B cell (primary cell): ENCODE data around the gene WAC. TPM values are rescaled to one million over a fixed set of nuclear protein-coding genes. Genes with fewer than 3 reads are reported as not detected.

Experiments used
- ATAC-seq: fragments of 200-7000 bp; cut with Tn5 transposase; one replicate; pipeline ENCODE4 v1.10.0; 2021; ENCODE audit warnings: low read depth, mild to moderate bottlenecking, moderate number of reproducible peaks, moderate library complexity
- CTCF ChIA-PET: fragments of 350-600 bp; sonication (Branson Sonifier 250); formaldehyde crosslinking; loops from one replicate; lab custom pipeline; 2021; ENCODE audit warnings: antibody characterized with exemption, inconsistent platforms; lab: Charles Lee
- POLR2A ChIA-PET: fragments of 350-600 bp; sonication (Branson Sonifier 250); formaldehyde crosslinking; loops from one replicate; lab custom pipeline; 2021; ENCODE audit warnings: antibody characterized with exemption; lab: Charles Lee
- DNase-seq: peaks from one replicate; pipeline ENCODE4 v3.0.0; 2013
- H2AFZ ChIP-seq: 2 replicates; pipeline ENCODE4 v1.6.1; 2012; ENCODE audit warnings: mild to moderate bottlenecking, low read depth, low read length; ENCODE audit not compliant: insufficient read depth, poor library complexity, severe bottlenecking
- H3K27ac ChIP-seq, 2 donors: 1 replicate in 1 of 2; 2 replicates in 1 of 2; pipeline ENCODE4 v1.5.1; 2012 to 2013; ENCODE audit warnings: low read length in 2 of 2, mild to moderate bottlenecking in 2 of 2, moderate library complexity in 1 of 2
- H3K27me3 ChIP-seq, 4 experiments: fragments of 200-600 bp in 1 of 4; sonication (generic) in 1 of 4; replicated peaks in 1 of 4; 1 replicate in 2 of 4; 2 replicates in 2 of 4; pipeline versions ENCODE4 v1.6.1 to v1.7.0; 2013 to 2016; ENCODE audit warnings: low read length in 3 of 4, mild to moderate bottlenecking in 2 of 4, mixed read lengths in 1 of 4, moderate library complexity in 1 of 4; ENCODE audit not compliant: insufficient read depth in 4 of 4, control insufficient read depth in 3 of 4; ENCODE audit errors: control extremely low read depth in 1 of 4
- H3K36me3 ChIP-seq, 2 experiments: replicated peaks in 1 of 2; 1 replicate in 1 of 2; 2 replicates in 1 of 2; pipeline versions ENCODE4 v1.6.1 to v1.7.1; 2013; ENCODE audit warnings: low read length in 1 of 2; ENCODE audit not compliant: insufficient read depth in 2 of 2, control insufficient read depth in 1 of 2; ENCODE audit errors: control extremely low read depth in 1 of 2, extremely low read depth in 1 of 2
- H3K4me1 ChIP-seq, 2 donors: fragments of 200-600 bp in 1 of 2; sonication (generic) in 1 of 2; 1 replicate in 1 of 2; 2 replicates in 1 of 2; pipeline versions ENCODE4 v1.5.1 to v1.6.1; 2013 to 2017; ENCODE audit warnings: low read length in 2 of 2; ENCODE audit not compliant: control insufficient read depth in 2 of 2, insufficient read depth in 2 of 2
- H3K4me2 ChIP-seq: replicated peaks from 2 replicates; pipeline ENCODE3; 2012; ENCODE audit warnings: mild to moderate bottlenecking, low read depth, low read length; ENCODE audit not compliant: poor library complexity, severe bottlenecking
- H3K4me3 ChIP-seq, 5 experiments: fragments of 200-600 bp in 1 of 5; sonication (generic) in 1 of 5; 1 replicate in 3 of 5; 2 replicates in 2 of 5; pipeline versions ENCODE4 v1.5.1 to v1.7.0; 2011 to 2016; ENCODE audit warnings: low read length in 4 of 5, mild to moderate bottlenecking in 4 of 5, low read depth in 2 of 5, control low read depth in 1 of 5, moderate library complexity in 1 of 5; ENCODE audit not compliant: insufficient read depth in 1 of 5; ENCODE audit errors: control extremely low read depth in 1 of 5, extremely low read depth in 1 of 5
- H3K79me2 ChIP-seq: fragments of 200-600 bp; sonication (generic); one replicate; pipeline ENCODE4 v1.6.0; 2016; ENCODE audit warnings: low read length; ENCODE audit not compliant: control insufficient read depth, insufficient read depth
- H3K9ac ChIP-seq: fragments of 200-600 bp; sonication (generic); 2 replicates; pipeline ENCODE4 v1.6.1; 2017; ENCODE audit warnings: mild to moderate bottlenecking, low read length, moderate library complexity
- H3K9me3 ChIP-seq, 3 donors: one replicate each; pipeline versions ENCODE4 v1.6.1 to v1.7.1; 2013; ENCODE audit warnings: low read length in 2 of 3; ENCODE audit not compliant: control insufficient read depth in 2 of 3, insufficient read depth in 1 of 3; ENCODE audit errors: control extremely low read depth in 1 of 3
- H4K20me1 ChIP-seq: 2 replicates; pipeline ENCODE4 v1.6.0; 2012; ENCODE audit warnings: mild to moderate bottlenecking, low read length; ENCODE audit not compliant: insufficient read depth, control insufficient read depth, poor library complexity, severe bottlenecking
- H3K27ac Mint-ChIP-seq: one replicate; pipeline ENCODE4 v1.8.0; 2021; ENCODE audit warnings: mixed read lengths
- H3K27me3 Mint-ChIP-seq: one replicate; pipeline ENCODE4 v1.8.0; 2021; ENCODE audit warnings: mixed read lengths
- H3K4me1 Mint-ChIP-seq: one replicate; pipeline ENCODE4 v1.8.0; 2021; ENCODE audit warnings: mixed read lengths
- H3K4me3 Mint-ChIP-seq: one replicate; pipeline ENCODE4 v1.8.0; 2021; ENCODE audit warnings: mixed read lengths
- H3K9me3 Mint-ChIP-seq: one replicate; pipeline ENCODE4 v1.8.0; 2022; ENCODE audit warnings: mixed read lengths; ENCODE audit not compliant: insufficient read depth
- EZH2 ChIP-seq: IDR thresholded peaks from 2 replicates; pipeline ENCODE4 v1.6.1; 2012; ENCODE audit warnings: borderline replicate concordance, low read depth, mild to moderate bottlenecking, moderate library complexity, low read length; ENCODE audit not compliant: insufficient read depth, poor library complexity, severe bottlenecking
- whole genome bisulfite sequencing: methylation state at CpG from one replicate; pipeline ENCODE4 v1.1.5; 2013; ENCODE audit warnings: missing lambda C conversion rate; ENCODE audit not compliant: insufficient coverage; 5-methylcytosine and 5-hydroxymethylcytosine counted together
- intact Hi-C: fragments of 100-400 bp; cut with micrococcal nuclease; formaldehyde crosslinking; loops from one replicate; pipeline ENCODE4 v1.10.0; 2022
- polyA plus RNA-seq: library from polyadenylated mRNA; depleted of rRNA; stranded (reverse); fragments of >200 nt; gene quantifications from 2 replicates; pipeline ENCODE4 v1.2.3, GENCODE V29; 2012
- total RNA-seq, 2 donors: library from RNA; stranded (reverse); fragments of 120-200 nt in 1 of 2; gene quantifications; 1 replicate in 1 of 2; 2 replicates in 1 of 2; pipeline versions ENCODE4 v1.2.3 to v1.2.4, GENCODE V29; 2013 to 2022
- TF ChIP-seq, protein P1 (sequence below): fragments of 200-600 bp; IDR thresholded peaks from one replicate; pipeline ENCODE4 v1.8.0; 2022; ENCODE audit warnings: antibody characterized with exemption, mild to moderate bottlenecking

The WAC gene
- total and polyA plus RNA-seq, 2 donors (not counting 1 experiment from before 2014, with no cell fraction given): 77.4 to 196 TPM

DNA sequence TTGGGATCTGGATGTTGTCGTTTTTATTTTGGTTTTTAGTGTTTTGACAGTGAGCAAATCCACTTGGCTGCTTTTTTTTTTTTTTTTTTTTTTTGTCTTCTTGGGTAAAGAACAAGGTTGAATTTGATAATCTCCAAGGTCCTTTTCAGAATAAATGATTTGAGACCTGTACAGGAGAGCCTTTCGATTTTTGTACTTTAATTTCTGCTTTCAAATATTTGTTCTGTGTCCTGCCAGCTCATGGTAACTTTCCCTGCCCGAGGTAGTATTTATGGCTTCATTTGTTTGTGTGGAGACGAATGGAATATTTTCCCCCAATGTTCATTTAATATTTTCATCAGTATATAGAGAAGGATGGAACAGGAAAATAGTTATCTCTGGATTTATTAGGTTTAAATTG lies 19.9 kb downstream of the WAC start:
- no peaks in the 10 kb centered on the region for H3K9me3 ChIP-seq
- H3K27me3 Mint-ChIP-seq: no peaks in the 10 kb centered on the region
- no peak overlapping the region for H3K4me2 ChIP-seq
- no peak overlapping the region for H3K4me3 Mint-ChIP-seq
- no peak for DNase-seq
- H3K9ac ChIP-seq: no peak overlapping the region
- no peaks in the 10 kb centered on the region for H3K27me3 ChIP-seq
- H3K4me3 ChIP-seq: no peak overlapping the region
- no peak for ATAC-seq
- H3K27ac ChIP-seq: peak overlapping the region in 1 of 2 donors; percentile 12
- H3K27ac Mint-ChIP-seq: no peak overlapping the region
- no peak overlapping the region for H2AFZ ChIP-seq
- peaks cover 100% of the 10 kb centered on the region for H3K79me2 ChIP-seq
- peaks cover 20 to 67% of the 10 kb centered on the region in 2 experiments for H3K36me3 ChIP-seq
- intact Hi-C loops: no loop called here
- WGBS: no CpG with 5 or more reads among the region's 4 CpGs
- ChIA-PET CTCF (no interaction called here), POLR2A (no interaction called here)
- peaks cover 99% of the 10 kb centered on the region for H4K20me1 ChIP-seq
- H3K9me3 Mint-ChIP-seq: no peaks in the 10 kb centered on the region
- peaks cover 64% of the 10 kb centered on the region for H3K4me1 Mint-ChIP-seq
- peaks cover 15 to 27% of the 10 kb centered on the region in 2 donors for H3K4me1 ChIP-seq
- no peak for TF ChIP-seq EZH2
- TF ChIP-seq, protein P1, sequence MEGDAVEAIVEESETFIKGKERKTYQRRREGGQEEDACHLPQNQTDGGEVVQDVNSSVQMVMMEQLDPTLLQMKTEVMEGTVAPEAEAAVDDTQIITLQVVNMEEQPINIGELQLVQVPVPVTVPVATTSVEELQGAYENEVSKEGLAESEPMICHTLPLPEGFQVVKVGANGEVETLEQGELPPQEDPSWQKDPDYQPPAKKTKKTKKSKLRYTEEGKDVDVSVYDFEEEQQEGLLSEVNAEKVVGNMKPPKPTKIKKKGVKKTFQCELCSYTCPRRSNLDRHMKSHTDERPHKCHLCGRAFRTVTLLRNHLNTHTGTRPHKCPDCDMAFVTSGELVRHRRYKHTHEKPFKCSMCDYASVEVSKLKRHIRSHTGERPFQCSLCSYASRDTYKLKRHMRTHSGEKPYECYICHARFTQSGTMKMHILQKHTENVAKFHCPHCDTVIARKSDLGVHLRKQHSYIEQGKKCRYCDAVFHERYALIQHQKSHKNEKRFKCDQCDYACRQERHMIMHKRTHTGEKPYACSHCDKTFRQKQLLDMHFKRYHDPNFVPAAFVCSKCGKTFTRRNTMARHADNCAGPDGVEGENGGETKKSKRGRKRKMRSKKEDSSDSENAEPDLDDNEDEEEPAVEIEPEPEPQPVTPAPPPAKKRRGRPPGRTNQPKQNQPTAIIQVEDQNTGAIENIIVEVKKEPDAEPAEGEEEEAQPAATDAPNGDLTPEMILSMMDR: no peak

DNA sequence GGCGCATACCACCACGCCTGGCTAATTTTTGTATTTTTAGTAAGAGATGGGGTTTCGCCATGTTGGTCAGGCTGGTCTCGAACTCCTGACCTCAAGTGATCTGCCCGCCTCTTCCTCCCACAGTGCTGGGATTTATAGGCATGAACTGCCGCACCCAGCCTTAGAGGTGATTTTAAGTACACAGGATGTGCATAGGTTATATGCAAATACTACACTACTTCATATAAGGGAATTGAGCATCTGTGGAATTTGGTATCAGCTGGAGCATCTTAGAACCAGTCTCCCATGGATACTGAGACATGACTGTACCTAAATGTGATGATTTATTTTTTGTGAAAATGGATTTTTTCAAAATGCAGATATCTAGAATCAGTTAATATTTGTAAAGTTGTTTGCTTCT lies 21.1 kb downstream of the WAC start:
- H3K4me1 Mint-ChIP-seq: peaks cover 69% of the 10 kb centered on the region
- no peaks in the 10 kb centered on the region for H3K27me3 ChIP-seq
- intact Hi-C loops: no loop called here
- H3K9me3 ChIP-seq: no peaks in the 10 kb centered on the region
- TF ChIP-seq EZH2: no peak
- TF ChIP-seq, protein P1: no peak
- ChIA-PET CTCF (interaction anchor here (1.2 kb wide), 1 partner anchor 12 kb away, joined by 4 read pairs; no protein-coding TSS in a partner anchor), POLR2A (no interaction called here)
- H3K27me3 Mint-ChIP-seq: no peaks in the 10 kb centered on the region
- H3K4me1 ChIP-seq: peaks cover 18 to 32% of the 10 kb centered on the region in 2 donors
- no peaks in the 10 kb centered on the region for H3K9me3 Mint-ChIP-seq
- H3K27ac ChIP-seq: peak overlapping the region in 1 of 2 donors; percentile 28
- no peak overlapping the region for H3K9ac ChIP-seq
- H3K27ac Mint-ChIP-seq: peak overlapping the region; percentile 54
- H4K20me1 ChIP-seq: peaks cover 98% of the 10 kb centered on the region
- H3K4me2 ChIP-seq: no peak overlapping the region
- H3K4me3 ChIP-seq: no peak overlapping the region
- no peak overlapping the region for H2AFZ ChIP-seq
- WGBS: no CpG with 5 or more reads among the region's 6 CpGs
- no peak for ATAC-seq
- H3K79me2 ChIP-seq: peaks cover 100% of the 10 kb centered on the region
- DNase-seq: no peak
- H3K36me3 ChIP-seq: peaks cover 15 to 59% of the 10 kb centered on the region in 2 experiments
- no peak overlapping the region for H3K4me3 Mint-ChIP-seq
